ENCODE measurements around the gene DDIAS.

The DDIAS gene

GRCh38 chr11:82972103-82972502 lies 70.6 kb downstream of the DDIAS start:
- DNase-seq, result no peak

DNA sequence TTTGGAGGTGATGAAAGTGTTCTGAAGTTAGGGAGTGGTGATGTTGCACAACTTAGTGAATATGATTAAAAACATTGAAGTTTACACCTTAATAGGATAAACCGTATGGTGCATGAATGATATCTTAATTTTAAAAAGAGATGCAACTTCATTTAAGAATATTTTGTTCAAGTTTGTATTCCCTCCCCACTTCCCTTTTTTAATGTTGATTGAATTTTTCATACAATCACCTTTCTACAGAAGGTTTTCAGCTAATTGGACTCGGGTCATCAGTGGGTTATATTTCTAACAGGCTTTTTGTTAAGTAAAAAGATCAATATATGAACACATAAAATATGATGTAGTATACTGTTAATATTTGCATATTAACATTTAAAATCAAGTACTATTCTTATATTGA lies 72.6 kb downstream of the DDIAS start:
- DNase-seq, result no peak

- DNase-seq, result no peak
These were observed 73.3 kb downstream of the DDIAS start for GRCh38 chr11:82974851-82975250.

- DNase-seq, result no peak
These were observed 74.3 kb downstream of the DDIAS start for GRCh38 chr11:82975882-82976281.

- no peak for DNase-seq
These were observed 75.2 kb downstream of the DDIAS start for GRCh38 chr11:82976786-82977185.

GRCh38 chr11:82978422-82979099 lies 77.0 kb downstream of the DDIAS start:
- no peak for DNase-seq

- DNase-seq, result no peak
These were observed 78.3 kb downstream of the DDIAS start for GRCh38 chr11:82979824-82980223.

GRCh38 chr11:82980292-82980691 lies 78.8 kb downstream of the DDIAS start:
- no peak for DNase-seq

- DNase-seq, result no peak
These were observed 79.4 kb downstream of the DDIAS start for GRCh38 chr11:82980947-82981346.

DNA sequence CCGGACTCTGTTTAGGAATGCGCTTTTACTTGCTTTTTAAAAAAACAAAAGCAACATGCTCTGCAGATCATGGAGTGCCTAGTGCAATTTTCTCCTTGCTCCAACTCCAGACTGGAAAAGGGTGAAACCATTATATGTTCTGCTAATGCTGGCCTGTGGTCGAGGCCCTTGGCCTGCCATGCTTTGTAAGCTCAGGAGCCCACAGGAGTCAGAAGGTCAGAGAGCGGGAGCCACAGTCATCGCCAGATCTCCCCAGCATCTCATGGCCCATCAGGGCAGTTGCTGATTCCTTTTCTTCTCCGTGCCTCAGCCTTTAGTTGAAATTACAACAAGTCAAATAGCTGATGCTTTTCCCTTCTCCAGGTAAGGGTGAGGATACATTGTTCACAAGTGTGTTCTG lies 80.3 kb downstream of the DDIAS start:
- DNase-seq, result no peak

Measured in cortex of kidney (tissue), 1 donor.